Gastrocnemius medialis (tissue), 4 donors: Measurements from ENCODE around the gene MPC1. TPM values are rescaled to one million over a fixed set of nuclear protein-coding genes. Genes with fewer than 3 reads are reported as not detected.
A peak's percentile ranks its signal among the peaks of the same experiment; 100 is the strongest.

ENCODE experiments used
- ATAC-seq, 2 donors: fragments of 150-250 bp; one replicate each; pipeline ENCODE4 v1.9.1; 2016
- DNase-seq, 2 donors: peaks; one replicate each; pipeline ENCODE4 v3.0.0-alpha.2; 2019
- H3K27ac ChIP-seq, 4 donors: fragments of 200-600 bp; sonication (generic); 1 replicate in 1 of 4; 2 replicates in 3 of 4; pipeline ENCODE4 v1.5.1; 2016 to 2018; ENCODE audit warnings: mild to moderate bottlenecking in 2 of 4, moderate library complexity in 1 of 4
- H3K27me3 ChIP-seq, 3 donors: fragments of 200-600 bp; sonication (generic) in 2 of 3; 1 replicate in 1 of 3; 2 replicates in 2 of 3; pipeline versions ENCODE4 v1.5.1 to v1.6.0; 2016 to 2019; ENCODE audit warnings: mild to moderate bottlenecking in 1 of 3, moderate library complexity in 1 of 3
- H3K36me3 ChIP-seq, 2 donors: fragments of 200-600 bp; sonication (generic) in 1 of 2; one replicate each; pipeline ENCODE4 v1.5.1; 2017 to 2018
- H3K4me1 ChIP-seq, 2 donors: fragments of 200-600 bp; sonication (generic) in 1 of 2; one replicate each; pipeline ENCODE4 v1.5.1; 2016 to 2017; ENCODE audit warnings: mild to moderate bottlenecking in 2 of 2
- H3K4me3 ChIP-seq, 4 donors: fragments of 200-600 bp; sonication (generic) in 3 of 4; 1 replicate in 1 of 4; 2 replicates in 3 of 4; pipeline ENCODE4 v1.5.1; 2016 to 2019; ENCODE audit warnings: mild to moderate bottlenecking in 2 of 4
- H3K9me3 ChIP-seq, 3 donors: fragments of 200-600 bp; sonication (generic) in 2 of 3; 1 replicate in 1 of 3; 2 replicates in 2 of 3; pipeline ENCODE4 v1.5.1; 2016 to 2019
- CTCF ChIP-seq, 5 experiments: fragments of 450-650 bp in 3 of 5; fragments of 200-600 bp in 2 of 5; sonication (generic) in 2 of 5; IDR thresholded peaks in 4 of 5; conservative IDR thresholded peaks in 1 of 5; 1 replicate in 4 of 5; 2 replicates in 1 of 5; pipeline ENCODE4 v1.5.1; 2016 to 2019; ENCODE audit warnings: antibody characterized with exemption in 5 of 5, mild to moderate bottlenecking in 3 of 5, moderate library complexity in 3 of 5
- POLR2A ChIP-seq, 2 donors: fragments of 450-650 bp; IDR thresholded peaks; one replicate each; pipeline ENCODE4 v1.6.1; 2017; ENCODE audit warnings: antibody characterized with exemption in 2 of 2, mild to moderate bottlenecking in 2 of 2, moderate library complexity in 2 of 2
- in situ Hi-C, 4 donors: fragments of 200-750 bp; cut with MboI; loops; one replicate each; pipeline versions ENCODE4 v1.15.0 to v1.8.0; 2017; ENCODE audit warnings: low sequenced_read_pairs in 4 of 4
- intact Hi-C: fragments of 100-400 bp; cut with DNase I; formaldehyde crosslinking; loops from one replicate; pipeline ENCODE4 v1.15.1; 2023; ENCODE audit warnings: low total_unique reads
- total RNA-seq, 4 donors: library from RNA; depleted of rRNA; stranded (reverse); fragments of >200 nt; gene quantifications; one replicate each; pipeline versions ENCODE4 v1.1.0 to v1.2.3, GENCODE V29; 2016

MPC1 gene
- total RNA-seq, 4 donors from 2014 or later = 75.0 to 127 (median 97.4) TPM

GRCh38 chr6:166354143-166354542, 28.6 kb downstream of the MPC1 start:
- Histone ChIP-seq H3K4me1 (peaks cover 0 to 7% of the 10 kb centered on the region in 2 donors), H3K36me3 (no peaks in the 10 kb centered on the region), H3K27ac (no peak overlapping the region), H3K9me3 (no peaks in the 10 kb centered on the region), H3K4me3 (no peak overlapping the region), H3K27me3 (no peaks in the 10 kb centered on the region)
- intact Hi-C loops (no loop called here), in situ Hi-C loops (no loop called here)
- no peak for ATAC-seq
- no peak for TF ChIP-seq CTCF (IDR thresholded peaks at IDR 0.05 in 4 of 5, conservative IDR thresholded peaks at IDR 0.05 in 1 of 5)
- no peak for TF ChIP-seq POLR2A (IDR thresholded peaks at IDR 0.05)
- DNase-seq = no peak

GRCh38 chr6:166353507-166353906, 29.2 kb downstream of the MPC1 start:
- H3K27me3 ChIP-seq = no peaks in the 10 kb centered on the region

GRCh38 chr6:166352923-166353322, 29.8 kb downstream of the MPC1 start:
- intact Hi-C loops = no loop called here
- Histone ChIP-seq H3K9me3 (no peaks in the 10 kb centered on the region), H3K4me3 (no peak overlapping the region), H3K27me3 (no peaks in the 10 kb centered on the region), H3K36me3 (no peaks in the 10 kb centered on the region), H3K27ac (no peak overlapping the region), H3K4me1 (peaks cover 0 to 7% of the 10 kb centered on the region in 2 donors)
- TF ChIP-seq POLR2A (IDR thresholded peaks at IDR 0.05) (no peak), CTCF (IDR thresholded peaks at IDR 0.05 in 4 of 5, conservative IDR thresholded peaks at IDR 0.05 in 1 of 5) (no peak)
- in situ Hi-C loops = no loop called here
- DNase-seq (no peak), ATAC-seq (no peak)

More at GRCh38 chr6:166353507-166353906, 29.2 kb downstream of the MPC1 start:
- Histone ChIP-seq H3K4me1 (peaks cover 0 to 7% of the 10 kb centered on the region in 2 donors), H3K4me3 (no peak overlapping the region), H3K9me3 (no peaks in the 10 kb centered on the region), H3K27ac (no peak overlapping the region), H3K36me3 (no peaks in the 10 kb centered on the region)
- in situ Hi-C loops = no loop called here
- DNase-seq (no peak), ATAC-seq (no peak)
- intact Hi-C loops = no loop called here
- TF ChIP-seq CTCF (IDR thresholded peaks at IDR 0.05 in 4 of 5, conservative IDR thresholded peaks at IDR 0.05 in 1 of 5) (no peak), POLR2A (IDR thresholded peaks at IDR 0.05) (no peak)

GRCh38 chr6:166351715-166352285, 30.9 kb downstream of the MPC1 start:
- Histone ChIP-seq H3K27ac (peak overlapping the region in 1 of 4 donors; percentile 30), H3K4me3 (no peak overlapping the region)

More at GRCh38 chr6:166351715-166352285, 30.9 kb downstream of the MPC1 start:
- no peaks in the 10 kb centered on the region for H3K36me3 ChIP-seq
- DNase-seq (peak in 1 of 2 donors; percentile 19), ATAC-seq (peak in 1 of 2 donors; percentile 89)
- in situ Hi-C loops = no loop called here
- H3K27me3 ChIP-seq = no peaks in the 10 kb centered on the region
- intact Hi-C loops = no loop called here
- H3K4me1 ChIP-seq = peaks cover 0 to 7% of the 10 kb centered on the region in 2 donors
- TF ChIP-seq CTCF (IDR thresholded peaks at IDR 0.05 in 4 of 5, conservative IDR thresholded peaks at IDR 0.05 in 1 of 5) = no peak
- no peak for TF ChIP-seq POLR2A (IDR thresholded peaks at IDR 0.05)
- no peaks in the 10 kb centered on the region for H3K9me3 ChIP-seq
